ENCODE measurements around the gene TPBGL.

Gene TPBGL

DNA sequence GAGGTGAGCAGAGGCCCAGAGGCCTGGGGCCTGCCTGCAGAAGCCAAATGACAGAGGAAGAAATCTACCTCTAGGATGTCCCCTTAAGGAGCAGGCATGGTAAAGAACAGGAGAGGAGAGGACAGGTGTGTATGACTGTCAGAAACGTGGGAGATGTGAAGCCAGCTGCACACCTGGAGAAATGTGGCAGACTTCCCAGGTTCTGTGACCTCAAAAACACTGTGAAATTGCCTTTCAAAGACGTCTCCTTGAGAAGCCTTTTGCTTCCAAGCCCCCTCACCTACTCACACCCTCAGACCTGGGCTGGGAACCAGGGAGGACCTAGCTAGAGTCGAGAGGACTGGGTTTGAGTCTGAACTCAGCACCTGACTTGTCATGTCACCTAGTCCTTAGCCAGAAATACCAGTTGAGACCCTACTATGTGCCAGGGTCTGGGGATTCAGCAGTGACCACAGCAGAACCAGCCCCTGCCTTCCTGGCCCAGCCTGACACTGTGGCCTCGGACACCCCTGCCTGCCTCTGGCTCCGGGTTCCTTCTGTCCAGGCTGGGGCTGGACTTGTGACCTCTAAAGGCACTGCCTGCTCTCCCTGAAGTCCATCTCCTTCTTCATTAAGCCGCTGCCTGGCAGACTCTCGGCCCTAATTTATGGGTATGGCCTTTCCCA, 5.6 kb downstream of the TPBGL start:
- no peak for DNase-seq (ENCODE audit: low read depth)

DNA sequence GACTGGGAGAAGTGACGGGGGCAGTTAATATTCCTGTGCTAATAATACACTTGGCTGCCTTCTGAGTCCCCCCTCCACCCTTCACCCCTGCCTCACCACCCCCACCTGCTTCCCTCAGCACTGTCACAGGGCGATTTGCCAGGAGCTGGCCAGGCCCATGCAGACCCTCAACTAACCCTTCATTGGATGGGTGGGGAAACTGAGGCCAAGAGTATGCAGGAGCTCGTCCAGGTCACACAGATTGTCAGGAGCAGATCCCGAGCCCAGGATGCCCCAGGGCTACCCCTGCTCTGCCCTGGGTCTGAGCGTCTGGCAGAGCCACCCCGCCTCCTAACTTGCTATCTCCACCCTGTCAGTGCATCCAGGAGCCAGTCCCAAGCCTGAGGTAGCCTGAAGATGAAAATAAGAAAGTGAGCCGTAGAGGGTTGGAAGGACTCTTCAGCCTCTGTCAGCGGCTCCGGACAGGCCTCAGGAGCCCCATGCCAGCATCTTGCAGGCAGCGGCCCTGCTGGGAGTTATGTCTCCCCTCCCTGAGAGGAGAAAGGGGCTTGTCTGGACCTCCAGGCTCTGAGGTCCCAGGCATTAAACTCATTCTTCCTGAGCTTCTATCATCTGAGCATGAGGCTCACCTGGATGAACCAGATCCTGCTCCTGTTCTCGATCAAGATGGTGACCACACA, 6.2 kb downstream of the TPBGL start:
- no peak for DNase-seq (ENCODE audit: low read depth)

DNA sequence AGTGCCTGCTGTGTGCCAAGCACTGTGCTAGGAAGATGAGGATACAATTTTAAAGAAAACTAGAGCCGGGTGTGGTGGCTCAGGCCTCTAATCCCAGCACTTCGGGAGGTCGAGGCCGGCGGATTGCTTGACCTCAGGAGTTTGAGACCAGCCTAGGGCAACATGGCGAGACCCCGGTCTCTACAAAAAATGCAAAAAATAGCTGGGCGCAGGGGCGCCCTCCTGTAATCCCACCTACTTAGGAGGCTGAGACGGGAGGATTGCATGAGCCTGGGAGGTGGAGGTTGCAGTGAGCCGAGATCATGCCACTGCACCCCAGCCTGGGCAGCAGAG, 8.3 kb downstream of the TPBGL start:
- no peak for DNase-seq (ENCODE audit: low read depth)

DNA sequence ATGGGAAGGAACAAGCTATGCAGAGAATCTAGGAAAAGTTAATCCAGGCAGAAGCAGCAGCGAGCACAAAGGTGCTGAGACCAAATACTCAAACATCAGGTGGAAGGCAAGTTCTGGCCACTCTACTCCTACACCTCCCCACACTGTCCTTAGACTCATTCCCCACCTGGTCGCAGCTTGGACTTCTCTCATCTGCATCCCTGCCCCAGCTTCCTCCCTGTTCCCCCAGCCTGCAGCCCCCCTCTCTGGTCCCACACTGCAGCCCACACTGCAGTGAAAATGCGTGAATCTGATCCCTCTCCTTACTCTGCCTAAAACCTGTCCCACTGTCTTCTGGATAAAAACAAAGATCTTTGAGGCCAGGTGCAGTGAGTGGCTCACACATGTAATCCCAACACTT, 9.1 kb downstream of the TPBGL start:
- no peak for DNase-seq (ENCODE audit: low read depth)

DNA sequence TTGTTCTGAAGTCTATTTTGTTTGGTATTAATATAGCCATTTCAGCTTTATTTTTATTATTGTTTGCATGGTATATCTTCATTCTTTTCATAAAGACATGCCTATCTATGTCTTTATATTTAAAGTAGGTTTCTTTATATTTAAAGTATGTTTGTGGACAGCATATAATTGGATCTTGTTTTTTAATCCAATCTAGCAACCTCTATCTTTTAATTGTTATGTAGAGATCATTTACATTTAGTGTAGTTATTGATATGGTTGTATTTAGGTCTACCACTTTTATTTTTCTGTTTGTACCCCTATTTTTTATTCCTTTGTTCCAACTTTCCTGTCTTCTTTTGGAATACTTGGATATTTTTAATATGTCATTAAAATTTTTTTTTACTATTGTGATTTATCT, 13.8 kb downstream of the TPBGL start:
- no peak for DNase-seq (ENCODE audit: low read depth)

DNA sequence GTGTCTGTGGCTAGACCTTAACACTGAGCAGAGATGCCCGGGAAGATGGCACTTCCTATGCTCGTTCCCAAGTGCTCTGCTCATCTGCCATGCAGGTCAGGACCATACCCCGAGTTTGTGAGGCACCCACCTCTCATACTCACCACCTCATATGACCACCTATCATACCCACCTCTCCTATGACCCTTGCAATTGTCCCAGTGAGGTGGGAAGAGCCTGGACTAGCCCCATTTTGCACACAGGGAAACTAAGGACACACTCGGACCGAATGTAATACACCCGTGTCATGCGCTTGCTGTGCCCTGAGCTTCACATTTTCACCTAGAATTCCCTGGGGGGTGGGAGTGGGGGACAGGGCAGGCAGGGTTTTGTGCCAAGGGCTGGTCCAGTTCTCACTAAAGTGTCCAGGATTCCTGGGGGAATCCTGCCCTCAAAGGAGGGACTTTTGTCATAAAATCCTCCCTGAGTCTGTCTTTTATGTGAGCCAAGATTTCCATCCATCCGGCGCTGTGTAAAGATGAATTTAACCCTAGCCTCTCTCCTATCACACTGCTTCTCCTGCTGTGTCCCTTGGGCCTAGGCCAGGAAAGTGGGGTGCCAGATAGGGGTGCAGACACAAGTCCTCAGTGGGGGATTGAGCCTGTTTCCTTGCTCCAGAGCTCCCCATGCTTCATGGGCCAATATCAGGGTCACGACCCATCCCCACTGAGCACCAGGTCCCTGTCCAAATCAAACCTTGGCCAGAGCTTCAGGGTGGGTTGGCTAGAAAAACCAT, 20.0 kb downstream of the TPBGL start:
- DNase-seq (ENCODE audit: low read depth) = no peak

DNA sequence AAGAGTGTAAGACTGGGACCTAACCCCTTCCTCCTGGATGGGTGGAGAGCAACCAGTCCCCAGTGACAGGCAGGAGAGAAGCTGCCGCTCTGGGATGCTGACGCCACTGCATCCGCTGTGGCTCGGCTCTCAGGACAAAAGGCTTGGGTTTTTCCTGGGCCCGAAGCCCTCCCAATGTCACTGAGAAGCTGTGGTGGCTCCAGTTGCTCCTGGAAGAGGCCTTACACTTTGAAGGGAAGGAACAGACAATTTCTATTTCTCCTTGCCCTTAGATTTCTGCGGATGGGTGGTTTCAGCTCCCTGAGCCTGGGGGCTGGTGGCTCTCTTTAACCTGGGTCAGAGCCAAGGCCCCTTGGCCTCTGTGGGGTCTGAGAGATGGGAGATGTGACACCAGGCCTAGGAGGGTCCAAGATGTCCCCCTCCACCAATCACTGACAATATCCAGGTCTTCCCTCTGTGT, 21.4 kb downstream of the TPBGL start:
- DNase-seq (ENCODE audit: low read depth) = no peak

DNA sequence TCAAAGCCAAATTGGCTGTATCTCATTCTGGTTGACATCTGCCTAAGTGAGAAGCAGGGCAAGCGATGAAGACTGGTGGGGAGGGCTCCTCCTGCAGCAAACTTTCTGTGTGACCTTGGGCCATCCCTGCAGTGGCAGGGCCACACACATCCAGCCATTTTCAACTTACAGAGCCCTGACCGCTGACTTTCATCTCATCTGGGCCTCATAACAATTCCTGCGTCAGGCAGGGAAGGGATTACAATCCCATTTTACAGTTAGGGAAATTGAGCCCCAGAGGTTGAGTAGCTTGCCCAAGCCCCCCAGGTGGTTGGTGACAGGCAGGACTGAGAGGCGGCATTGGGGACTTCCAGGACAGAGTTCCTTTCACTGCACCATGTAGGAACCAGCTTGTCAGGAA, 21.9 kb downstream of the TPBGL start:
- no peak for DNase-seq (ENCODE audit: low read depth)

DNA sequence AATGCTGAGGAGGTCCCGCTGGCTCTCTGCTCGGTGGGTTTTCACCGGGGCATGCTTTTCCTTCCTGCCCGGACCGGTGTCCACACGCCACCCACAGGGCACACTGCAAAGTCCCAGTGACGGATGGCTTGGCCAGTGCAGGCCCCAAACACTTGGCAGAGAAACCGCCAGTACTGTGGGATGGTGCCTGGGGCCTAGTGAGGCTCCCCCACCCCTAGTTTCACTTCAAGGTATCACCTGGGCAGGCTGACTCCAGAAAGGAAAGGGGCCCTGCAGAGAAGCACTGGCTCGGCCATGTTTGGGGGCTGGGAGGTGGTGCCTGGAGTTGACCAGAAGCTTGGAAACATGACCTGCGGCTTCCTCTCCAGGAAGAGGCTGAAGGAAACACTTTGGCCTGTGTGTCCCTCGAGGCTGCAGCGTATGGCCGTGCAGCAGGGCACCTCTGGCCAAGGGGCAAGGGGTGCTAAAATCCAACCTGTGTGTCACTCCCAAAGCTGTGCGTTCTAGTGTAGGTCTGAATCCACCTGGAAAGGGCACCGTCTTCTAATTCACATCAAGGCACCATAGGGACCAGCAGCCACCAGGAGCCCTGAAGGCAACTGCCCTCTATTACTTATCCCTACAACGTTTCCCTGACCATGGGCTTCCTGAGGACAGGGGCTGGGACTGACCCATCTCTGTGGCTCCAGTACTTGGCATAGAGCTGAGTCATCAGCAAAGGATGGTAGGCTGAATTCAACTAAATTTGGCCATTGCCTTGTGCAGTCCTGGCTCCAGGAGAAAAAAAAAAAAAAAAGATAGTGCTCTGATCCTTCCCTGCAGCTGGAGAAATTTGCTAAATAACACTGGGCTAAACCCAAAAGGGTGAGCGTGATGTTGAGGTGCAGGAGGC, 22.6 kb downstream of the TPBGL start:
- no peak for DNase-seq (ENCODE audit: low read depth)

DNA sequence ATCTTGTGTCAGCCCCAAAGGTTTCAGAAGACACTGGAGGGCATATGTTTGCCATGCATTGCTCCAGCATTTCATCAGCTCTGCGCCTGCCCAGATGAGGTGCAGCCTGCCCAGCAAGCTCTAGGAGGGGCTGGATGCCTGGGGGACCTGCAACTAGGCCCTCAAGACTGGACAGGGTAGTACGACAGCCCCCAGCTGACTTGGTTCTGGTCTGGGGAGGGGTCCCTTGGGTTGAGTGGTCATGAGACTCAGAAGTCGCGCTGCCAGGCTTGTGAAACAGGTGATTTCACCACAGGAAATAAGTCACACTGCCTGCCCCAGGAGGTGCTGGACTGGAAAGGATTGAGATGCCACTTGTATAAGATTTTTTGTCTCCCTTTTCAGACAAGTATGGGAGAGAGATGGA, 23.4 kb downstream of the TPBGL start:
- DNase-seq (ENCODE audit: low read depth) = no peak

DNA sequence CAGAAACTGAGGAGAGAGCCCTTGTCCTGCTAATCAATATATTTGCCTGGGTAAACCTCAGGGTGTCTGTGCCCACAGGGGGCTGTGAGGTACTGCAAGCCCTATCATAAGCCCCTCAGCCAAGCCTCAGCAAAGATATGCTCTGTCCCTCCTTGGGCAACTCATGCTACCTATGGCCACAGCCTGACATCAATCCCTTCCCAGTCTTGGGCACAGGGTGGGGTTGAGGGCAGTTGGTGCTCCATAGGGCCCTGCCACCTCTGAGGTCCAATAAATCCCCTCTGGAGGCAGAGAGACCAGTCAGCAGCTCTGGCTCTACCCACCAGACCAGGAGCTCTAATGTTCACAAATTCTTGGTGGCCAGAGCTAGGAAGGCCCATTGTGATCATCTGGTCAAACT, 23.8 kb downstream of the TPBGL start:
- DNase-seq (ENCODE audit: low read depth) = no peak

DNA sequence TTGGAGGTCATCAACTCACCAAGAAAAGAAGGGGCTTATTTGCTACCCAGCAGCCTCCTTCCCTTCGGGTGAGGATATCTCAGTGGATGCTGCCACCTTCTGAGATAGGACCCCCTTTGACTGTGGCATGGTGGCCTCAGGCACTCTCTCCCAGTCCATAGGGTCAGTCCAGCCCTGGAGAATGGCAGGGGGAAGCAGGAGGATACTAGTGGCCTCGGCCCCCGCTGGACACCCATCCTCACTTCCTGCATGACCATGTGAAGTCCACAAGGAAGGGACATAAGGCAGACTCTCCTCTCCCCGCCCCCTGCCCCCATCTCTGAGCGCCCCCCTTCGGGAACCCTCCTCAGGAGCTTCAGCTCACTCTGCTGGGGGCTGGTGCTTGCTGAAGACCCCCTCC, 24.4 kb downstream of the TPBGL start:
- no peak for DNase-seq (ENCODE audit: low read depth)

DNA sequence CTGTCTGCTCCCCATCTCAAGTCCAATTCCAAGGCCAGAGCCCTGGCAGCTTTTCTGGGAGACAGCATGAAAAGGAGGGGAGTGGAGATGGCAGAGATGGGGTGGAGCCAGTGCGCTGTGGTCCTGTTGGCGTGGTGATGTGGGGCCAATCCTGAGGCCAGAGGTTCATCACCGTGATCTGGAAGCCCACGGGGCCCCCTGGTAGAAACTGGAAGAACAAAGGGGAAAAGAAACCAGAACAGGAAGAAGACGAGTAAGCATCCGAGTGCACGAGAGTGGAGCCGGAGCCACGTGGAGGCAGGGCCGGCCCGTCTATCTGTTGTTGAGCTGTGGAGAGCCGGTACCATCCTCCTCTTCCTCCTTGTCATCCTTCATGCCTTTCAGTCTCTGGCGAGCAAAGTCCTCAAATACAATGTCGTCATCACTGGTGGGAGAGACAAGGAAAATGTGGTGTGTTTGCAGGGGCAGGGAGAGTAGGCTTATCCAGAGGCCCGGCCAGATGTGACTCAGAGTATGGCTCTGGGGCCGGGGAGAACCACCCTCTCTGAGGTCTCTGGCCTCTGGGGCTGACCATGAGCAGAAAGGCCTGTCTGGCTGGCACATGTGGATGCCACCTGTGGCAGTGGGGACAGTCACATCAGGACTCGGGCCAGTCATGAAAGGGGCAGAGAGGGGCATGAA, 25.4 kb downstream of the TPBGL start:
- no peak for DNase-seq (ENCODE audit: low read depth)

DNA sequence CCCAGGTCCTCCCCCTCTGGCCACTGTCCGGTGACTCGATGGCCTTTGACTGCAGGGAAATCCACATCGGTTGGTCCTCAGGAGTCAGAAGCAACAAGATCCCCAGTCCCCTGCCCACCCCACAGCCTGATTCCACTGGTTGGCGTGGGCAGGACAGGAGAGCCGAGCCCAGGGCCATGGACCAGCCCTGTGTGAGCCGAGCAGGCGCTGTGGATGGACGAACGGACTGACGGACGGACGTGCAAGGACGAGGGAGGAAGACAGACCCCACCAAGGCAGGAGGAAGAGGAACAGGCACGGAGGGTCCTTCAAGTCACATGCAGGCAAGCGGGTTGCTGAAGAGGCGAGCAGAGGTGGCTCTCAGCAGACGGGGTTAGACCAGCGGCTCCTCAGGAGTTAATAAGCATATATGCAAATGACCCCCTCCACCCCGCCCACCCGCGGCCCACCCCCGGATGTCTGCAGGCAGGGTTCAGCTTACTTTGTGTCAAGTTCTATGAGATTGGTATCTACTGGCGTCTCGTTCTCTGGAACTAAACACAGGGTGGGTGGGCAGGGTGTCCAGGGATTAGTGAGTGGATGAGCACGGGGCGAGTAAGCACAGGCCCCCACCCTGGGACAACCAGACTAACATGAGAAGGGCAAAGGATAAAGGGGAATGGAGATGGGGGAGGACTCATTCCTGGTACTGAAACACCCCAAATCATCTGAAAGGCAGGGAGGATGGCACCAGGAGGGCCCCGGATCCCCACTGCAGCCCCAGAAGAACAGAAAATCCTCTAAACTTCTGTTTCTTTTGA, 26.8 kb downstream of the TPBGL start:
- DNase-seq (ENCODE audit: low read depth) = no peak

DNA sequence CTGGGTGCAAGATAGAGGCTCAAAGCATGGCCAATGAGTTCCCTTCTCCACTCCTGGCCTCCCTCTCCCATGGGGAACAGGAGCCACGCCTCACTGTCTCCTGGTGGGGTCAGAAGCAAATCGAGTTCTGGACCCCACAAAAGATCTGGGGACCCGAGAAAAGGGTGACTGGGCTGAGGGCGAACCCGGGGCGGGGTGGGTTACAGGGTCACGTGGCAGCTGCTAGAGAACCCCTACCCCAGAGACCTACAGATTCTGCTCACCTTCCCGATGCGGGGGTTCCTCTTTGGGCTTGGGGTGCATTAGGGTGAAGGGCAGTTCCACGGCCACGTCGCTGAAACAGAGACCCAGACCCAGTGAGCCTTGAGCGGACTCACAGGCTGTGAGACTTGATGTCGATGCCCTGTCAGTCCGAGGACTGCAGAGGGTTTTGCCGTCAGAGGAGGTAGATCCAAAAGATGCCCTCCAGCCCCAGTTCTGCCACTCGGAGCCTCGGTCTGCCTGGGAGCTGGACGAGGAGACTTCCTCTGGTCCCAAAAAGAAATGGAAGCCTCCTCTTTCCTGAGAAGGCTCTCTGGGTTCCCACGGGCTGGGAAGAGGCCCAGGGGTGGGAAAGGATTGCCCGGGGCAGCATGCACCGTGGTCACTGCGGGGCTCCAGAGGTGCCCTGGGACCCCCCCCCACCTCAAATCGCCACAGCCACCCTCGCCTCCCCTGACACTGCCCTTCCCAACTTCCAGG, 28.2 kb downstream of the TPBGL start:
- DNase-seq (ENCODE audit: low read depth) = no peak

DNA sequence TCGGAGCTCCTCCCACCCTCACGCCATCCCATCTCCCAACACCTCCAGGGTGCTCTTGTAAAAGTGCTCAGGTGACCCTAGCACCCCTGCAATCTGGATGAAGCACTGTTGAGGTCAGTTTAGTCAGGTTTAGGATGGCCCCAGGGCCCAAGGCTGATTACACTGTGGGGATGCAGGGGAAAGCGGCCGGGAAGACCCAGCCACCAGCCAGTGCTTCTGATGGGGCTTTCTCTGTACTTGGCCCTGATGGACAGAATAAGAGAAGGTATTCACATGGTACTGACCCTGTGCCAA, 28.7 kb downstream of the TPBGL start:
- DNase-seq (ENCODE audit: low read depth) = no peak

DNA sequence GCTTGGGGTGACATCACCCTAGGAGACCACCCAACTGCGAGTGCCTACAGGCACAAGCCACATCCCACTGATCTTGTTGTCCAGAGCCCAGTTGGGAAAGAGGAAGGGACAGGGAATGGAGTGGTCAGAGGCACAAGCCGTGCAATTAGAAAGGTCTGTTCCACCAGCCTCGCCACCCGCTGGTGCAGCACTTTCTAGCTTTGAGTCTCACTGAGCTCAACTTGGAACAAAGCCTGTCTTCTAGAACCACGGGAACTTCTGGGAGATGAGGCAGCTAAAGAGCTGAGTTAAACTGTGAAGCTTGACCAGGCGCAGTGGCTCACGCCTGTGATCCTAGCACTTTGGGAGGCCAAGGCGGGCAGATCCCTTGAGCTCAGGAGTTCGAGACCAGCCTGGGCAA, 29.3 kb downstream of the TPBGL start:
- no peak for DNase-seq (ENCODE audit: low read depth)

DNA sequence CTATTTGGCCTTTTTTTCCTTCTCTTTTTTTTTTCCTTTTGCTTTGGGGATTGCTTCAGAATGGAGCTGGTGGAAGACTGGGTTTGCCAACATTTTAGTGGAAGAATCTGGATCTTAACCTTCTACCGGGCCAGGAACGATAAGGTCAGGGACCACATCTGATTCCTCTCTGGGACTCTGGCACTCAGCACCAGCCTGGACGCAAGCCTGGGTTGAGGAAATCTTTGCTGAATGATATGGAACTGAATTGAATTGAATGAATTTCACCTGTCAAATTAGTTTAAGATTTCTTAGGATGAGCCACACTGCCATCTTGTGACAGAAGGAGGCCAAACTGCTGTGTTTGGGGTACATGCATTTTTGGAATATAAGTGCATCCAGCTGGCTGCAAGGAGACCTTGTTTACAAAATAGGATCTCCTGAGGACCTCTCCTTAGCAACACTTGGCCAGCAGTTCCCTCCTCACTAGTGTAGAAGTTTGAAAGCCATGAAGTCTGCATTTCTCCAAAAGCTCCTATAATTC, 30.4 kb downstream of the TPBGL start:
- DNase-seq (ENCODE audit: low read depth) = no peak

DNA sequence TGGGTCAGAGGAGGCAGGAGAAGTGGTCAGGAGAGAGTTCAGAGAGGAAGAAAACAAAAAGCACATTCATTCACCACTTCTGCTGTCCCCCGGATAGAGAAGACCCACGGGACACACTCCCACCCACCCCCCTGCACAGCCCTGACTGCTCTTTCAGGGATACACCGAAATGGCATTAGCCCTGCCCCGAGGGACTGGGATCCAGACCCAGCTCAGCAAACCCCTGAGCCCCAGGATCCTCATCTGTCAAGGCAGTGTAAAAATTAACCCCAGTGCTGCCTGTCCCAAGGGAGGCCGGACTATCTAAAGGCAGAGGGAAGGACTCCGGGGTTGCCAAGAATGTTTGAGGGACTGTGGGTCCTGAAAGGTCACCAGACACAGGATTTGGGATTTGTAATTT, 31.2 kb downstream of the TPBGL start:
- DNase-seq (ENCODE audit: low read depth) = no peak

DNA sequence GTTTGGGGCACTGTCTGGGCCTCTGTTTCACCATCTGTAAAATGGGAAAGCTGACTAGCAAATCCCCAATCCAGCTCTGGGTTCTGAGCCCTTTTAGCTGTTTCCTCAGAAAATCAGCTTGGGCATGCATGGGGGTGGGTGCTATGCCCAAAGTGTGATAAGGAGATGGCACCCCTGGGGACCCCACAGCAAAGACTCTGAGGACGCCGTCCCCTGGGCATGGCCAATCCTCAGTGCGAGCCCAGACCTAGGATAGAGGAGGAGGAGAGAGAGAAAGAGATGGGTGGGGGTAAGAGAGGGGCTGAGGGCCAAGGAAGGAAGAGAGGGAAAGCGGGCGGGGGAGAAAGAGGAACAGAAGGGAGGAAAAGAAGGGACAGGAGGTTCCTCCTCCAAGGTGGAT, 31.8 kb downstream of the TPBGL start:
- no peak for DNase-seq (ENCODE audit: low read depth)

Data from activated T-cell treated with anti-CD3 and anti-CD28 coated beads for 48 hours (primary cell).